Stimulated activated CD8-positive, alpha-beta memory T cell treated with anti-CD3 and anti-CD28 coated beads, Interleukin-15, amount 100 ng/mL, for 48 hours (primary cell): ENCODE data around the gene MRPL27.

Source experiments
- DNase-seq, 2 donors: peaks; one replicate each; pipeline ENCODE4 v3.0.0-alpha.2; 2020; ENCODE audit warnings: low read depth in 2 of 2

Gene MRPL27

GRCh38 chr17:50386510-50386909 is 13.5 kb upstream of the MRPL27 start:
- no peak for DNase-seq

GRCh38 chr17:50382931-50383330 is 9.9 kb upstream of the MRPL27 start:
- no peak for DNase-seq

- no peak for DNase-seq
Measured at GRCh38 chr17:50381920-50382319, 8.9 kb upstream of the MRPL27 start.

- no peak for DNase-seq
Measured at GRCh38 chr17:50381260-50381815, 8.4 kb upstream of the MRPL27 start.

GRCh38 chr17:50380369-50381259 is 7.6 kb upstream of the MRPL27 start:
- DNase-seq, result no peak

GRCh38 chr17:50379351-50380132 is 6.6 kb upstream of the MRPL27 start:
- DNase-seq, result no peak

- no peak for DNase-seq
Measured at GRCh38 chr17:50375858-50376538, 3.0 kb upstream of the MRPL27 start.

GRCh38 chr17:50373705-50374104 is 721 bp upstream of the MRPL27 start:
- no peak for DNase-seq

GRCh38 chr17:50372222-50372757 is 694 bp downstream of the MRPL27 start:
- no peak for DNase-seq

GRCh38 chr17:50371526-50371925 is 1.5 kb downstream of the MRPL27 start:
- no peak for DNase-seq

GRCh38 chr17:50370052-50370451 is 2.9 kb downstream of the MRPL27 start:
- no peak for DNase-seq

GRCh38 chr17:50367401-50367800 is 5.6 kb downstream of the MRPL27 start:
- DNase-seq, result no peak

GRCh38 chr17:50365649-50366393 is 7.2 kb downstream of the MRPL27 start:
- no peak for DNase-seq

- DNase-seq, result no peak
Measured at GRCh38 chr17:50365165-50365564, 7.8 kb downstream of the MRPL27 start.

- DNase-seq, result no peak
Measured at GRCh38 chr17:50364715-50365114, 8.3 kb downstream of the MRPL27 start.

- DNase-seq, result no peak
Measured at GRCh38 chr17:50364061-50364458, 8.9 kb downstream of the MRPL27 start.

GRCh38 chr17:50363217-50364060 is 9.5 kb downstream of the MRPL27 start:
- DNase-seq, result no peak

- DNase-seq, result no peak
Measured at GRCh38 chr17:50362661-50363060, 10.3 kb downstream of the MRPL27 start.

- peak in 1 of 2 donors; percentile 19 for DNase-seq
Measured at GRCh38 chr17:50361561-50362480, 11.2 kb downstream of the MRPL27 start.
